Liver (tissue), 9 donors: Measurements from ENCODE around the gene ALCAM. TPM values are rescaled to one million over a fixed set of nuclear protein-coding genes. Genes with fewer than 3 reads are reported as not detected.

Experiments
- DNase-seq: peaks from one replicate; pipeline ENCODE4 v3.0.0-alpha.2; 2017; ENCODE audit warnings: low spot score
- H3K27ac ChIP-seq, 2 donors: one replicate each; pipeline ENCODE4 v1.7.0; 2013; ENCODE audit warnings: inconsistent platforms in 2 of 2, low read length in 2 of 2, control low read depth in 1 of 2, low read depth in 1 of 2, mild to moderate bottlenecking in 1 of 2
- H3K27me3 ChIP-seq, 4 donors: one replicate each; pipeline versions ENCODE4 v1.6.1 to v1.7.0; 2013; ENCODE audit warnings: low read length in 3 of 4, inconsistent platforms in 1 of 4, mild to moderate bottlenecking in 1 of 4, moderate library complexity in 1 of 4; ENCODE audit not compliant: control insufficient read depth in 4 of 4, insufficient read depth in 4 of 4
- H3K36me3 ChIP-seq, 4 donors: one replicate each; pipeline versions ENCODE4 v1.6.1 to v1.7.0; 2013; ENCODE audit warnings: low read length in 3 of 4, mild to moderate bottlenecking in 3 of 4, low read depth in 1 of 4, moderate library complexity in 1 of 4; ENCODE audit not compliant: control insufficient read depth in 4 of 4, insufficient read depth in 3 of 4
- H3K4me1 ChIP-seq, 4 donors: one replicate each; pipeline versions ENCODE4 v1.6.1 to v1.7.0; 2013; ENCODE audit warnings: low read length in 3 of 4, mild to moderate bottlenecking in 3 of 4, moderate library complexity in 1 of 4; ENCODE audit not compliant: control insufficient read depth in 4 of 4, insufficient read depth in 4 of 4
- H3K4me3 ChIP-seq, 3 donors: one replicate each; pipeline versions ENCODE4 v1.6.1 to v1.7.0; 2013; ENCODE audit warnings: low read length in 3 of 3, control low read depth in 1 of 3, low read depth in 1 of 3, mild to moderate bottlenecking in 1 of 3
- H3K9ac ChIP-seq, 2 donors: one replicate each; pipeline ENCODE4 v1.7.0; 2013; ENCODE audit warnings: low read length in 2 of 2, mild to moderate bottlenecking in 2 of 2, moderate library complexity in 2 of 2, control low read depth in 1 of 2, low read depth in 1 of 2
- H3K9me3 ChIP-seq, 4 donors: one replicate each; pipeline versions ENCODE4 v1.6.1 to v1.7.0; 2013; ENCODE audit warnings: low read length in 3 of 4; ENCODE audit not compliant: control insufficient read depth in 4 of 4
- ATF3 ChIP-seq: IDR thresholded peaks from 2 replicates; pipeline ENCODE4 v1.6.1; 2016; ENCODE audit warnings: antibody characterized with exemption
- CTCF ChIP-seq: fragments of 150-350 bp; IDR thresholded peaks from 2 replicates; pipeline ENCODE4 v1.5.1; 2017; ENCODE audit warnings: improper control_type of control experiment, low read depth, low read length; ENCODE audit not compliant: missing input control
- EGR1 ChIP-seq, 2 donors: IDR thresholded peaks; 2 replicates each; pipeline ENCODE4 v1.6.1; 2016 to 2018; ENCODE audit warnings: antibody characterized with exemption in 2 of 2, low read depth in 2 of 2
- FOXA1 ChIP-seq: IDR thresholded peaks from 2 replicates; pipeline ENCODE4 v1.6.1; 2016; ENCODE audit warnings: antibody characterized with exemption
- FOXA2 ChIP-seq: IDR thresholded peaks from 2 replicates; pipeline ENCODE4 v1.6.1; 2016; ENCODE audit warnings: antibody characterized with exemption
- GABPA ChIP-seq, 2 donors: IDR thresholded peaks in 1 of 2; conservative IDR thresholded peaks in 1 of 2; 2 replicates each; pipeline ENCODE4 v1.6.1; 2016; ENCODE audit warnings: antibody characterized with exemption in 2 of 2, mild to moderate bottlenecking in 1 of 2, moderate library complexity in 1 of 2
- HNF4A ChIP-seq, 2 donors: conservative IDR thresholded peaks; 2 replicates each; pipeline ENCODE4 v1.6.1; 2016; ENCODE audit warnings: antibody characterized with exemption in 2 of 2, mild to moderate bottlenecking in 2 of 2
- HNF4G ChIP-seq: IDR thresholded peaks from 2 replicates; pipeline ENCODE4 v1.6.1; 2016; ENCODE audit warnings: antibody characterized with exemption
- JUND ChIP-seq, 2 donors: IDR thresholded peaks; 2 replicates each; pipeline ENCODE4 v1.6.1; 2016; ENCODE audit warnings: antibody characterized with exemption in 2 of 2
- MAX ChIP-seq: IDR thresholded peaks from 2 replicates; pipeline ENCODE4 v1.6.1; 2016; ENCODE audit warnings: antibody characterized with exemption
- NR2F2 ChIP-seq: IDR thresholded peaks from 2 replicates; pipeline ENCODE4 v1.6.1; 2016; ENCODE audit warnings: antibody characterized with exemption
- RAD21 ChIP-seq, 2 donors: IDR thresholded peaks; 2 replicates each; pipeline ENCODE4 v1.6.1; 2016; ENCODE audit warnings: antibody characterized with exemption in 2 of 2, mild to moderate bottlenecking in 2 of 2
- REST ChIP-seq: IDR thresholded peaks from 2 replicates; pipeline ENCODE4 v1.6.1; 2016; ENCODE audit warnings: antibody characterized with exemption, mild to moderate bottlenecking
- RXRA ChIP-seq, 2 donors: IDR thresholded peaks; 2 replicates each; pipeline ENCODE4 v1.6.1; 2017 to 2018; ENCODE audit warnings: antibody characterized with exemption in 2 of 2, mild to moderate bottlenecking in 1 of 2
- SP1 ChIP-seq: IDR thresholded peaks from 2 replicates; pipeline ENCODE4 v1.6.1; 2018; ENCODE audit warnings: antibody characterized with exemption, mild to moderate bottlenecking
- TAF1 ChIP-seq: conservative IDR thresholded peaks from 2 replicates; pipeline ENCODE4 v1.6.1; 2016; ENCODE audit warnings: antibody characterized with exemption, mild to moderate bottlenecking
- YY1 ChIP-seq: IDR thresholded peaks from 2 replicates; pipeline ENCODE4 v1.6.1; 2016; ENCODE audit warnings: antibody characterized with exemption, mild to moderate bottlenecking
- ZBTB33 ChIP-seq: IDR thresholded peaks from 2 replicates; pipeline ENCODE4 v1.6.1; 2016; ENCODE audit warnings: antibody characterized with exemption
- WGBS: extraction: QIAGEN DNeasy Blood & Tissue Kit; methylation state at CpG from one replicate; pipeline ENCODE4 v1.1.7; 2013; 5-methylcytosine and 5-hydroxymethylcytosine counted together
- polyA plus RNA-seq, 2 donors: library from polyadenylated mRNA; stranded (reverse) in 1 of 2; unstranded in 1 of 2; fragments of 200-250 nt in 1 of 2; fragments of >200 nt in 1 of 2; fragmentation: Nextera tagmentation in 1 of 2; extraction: Ambion mirVana in 1 of 2; gene quantifications; one replicate each; pipeline versions ENCODE4 v1.2.1 to v1.2.3, GENCODE V29; 2013 to 2015
- total RNA-seq, 2 donors: library from RNA; depleted of rRNA; stranded (reverse); fragments of >200 nt; gene quantifications; one replicate each; pipeline ENCODE4 v1.2.3, GENCODE V29; 2014
- donor health status: healthy.
- donor health status: healthy.
- donor health status: healthy.
- donor health status: healthy.
- donor health status: healthy.

The ALCAM gene
- total and polyA plus RNA-seq, 4 donors, result 14.2 to 62.0 (median 32.3) TPM

GRCh38 chr3:105409364-105409763 is 42.7 kb downstream of the ALCAM start:
- no peak for DNase-seq
- H3K27ac ChIP-seq, result no peak overlapping the region
- WGBS, result 95% methylated on average over 2 of the region's 2 CpGs
- H3K4me1 ChIP-seq, result no peaks in the 10 kb centered on the region
- no peaks in the 10 kb centered on the region for H3K9me3 ChIP-seq
- no peaks in the 10 kb centered on the region for H3K27me3 ChIP-seq
- H3K9ac ChIP-seq, result no peak overlapping the region
- H3K4me3 ChIP-seq, result no peak overlapping the region
- TF ChIP-seq RXRA (IDR thresholded peaks at IDR 0.05) (no peak), ATF3 (no peak), MAX (no peak), ZBTB33 (no peak), YY1 (no peak)
- no peaks in the 10 kb centered on the region for H3K36me3 ChIP-seq

GRCh38 chr3:105413343-105413887 is 46.7 kb downstream of the ALCAM start:
- no peak overlapping the region for H3K9ac ChIP-seq
- DNase-seq, result no peak
- no peak overlapping the region for H3K4me3 ChIP-seq
- H3K9me3 ChIP-seq, result no peaks in the 10 kb centered on the region
- H3K4me1 ChIP-seq, result no peaks in the 10 kb centered on the region
- TF ChIP-seq FOXA2 (no peak), GABPA (IDR thresholded peaks at IDR 0.05 in 1 of 2, conservative IDR thresholded peaks at IDR 0.05 in 1 of 2) (no peak), EGR1 (IDR thresholded peaks at IDR 0.05; ENCODE audit: low read depth in 2 of 2) (no peak), REST (no peak), RXRA (IDR thresholded peaks at IDR 0.05) (no peak), HNF4A (conservative IDR thresholded peaks at IDR 0.05) (no peak), MAX (no peak), JUND (IDR thresholded peaks at IDR 0.05) (no peak), RAD21 (IDR thresholded peaks at IDR 0.05) (no peak), TAF1 (no peak), CTCF (no peak), FOXA1 (no peak), ATF3 (no peak), NR2F2 (no peak), HNF4G (no peak), SP1 (no peak), ZBTB33 (no peak)
- H3K27ac ChIP-seq, result no peak overlapping the region
- H3K27me3 ChIP-seq, result no peaks in the 10 kb centered on the region
- H3K36me3 ChIP-seq, result no peaks in the 10 kb centered on the region
- WGBS, result 96% methylated on average over 1 of the region's 1 CpG
